ENCODE data around the gene TMEM134. TPM values are rescaled to one million over a fixed set of nuclear protein-coding genes. Genes with fewer than 3 reads are reported as not detected.

TMEM134 gene
- total RNA-seq, 1 experiment from 2014 or later: 73.5 TPM

DNA sequence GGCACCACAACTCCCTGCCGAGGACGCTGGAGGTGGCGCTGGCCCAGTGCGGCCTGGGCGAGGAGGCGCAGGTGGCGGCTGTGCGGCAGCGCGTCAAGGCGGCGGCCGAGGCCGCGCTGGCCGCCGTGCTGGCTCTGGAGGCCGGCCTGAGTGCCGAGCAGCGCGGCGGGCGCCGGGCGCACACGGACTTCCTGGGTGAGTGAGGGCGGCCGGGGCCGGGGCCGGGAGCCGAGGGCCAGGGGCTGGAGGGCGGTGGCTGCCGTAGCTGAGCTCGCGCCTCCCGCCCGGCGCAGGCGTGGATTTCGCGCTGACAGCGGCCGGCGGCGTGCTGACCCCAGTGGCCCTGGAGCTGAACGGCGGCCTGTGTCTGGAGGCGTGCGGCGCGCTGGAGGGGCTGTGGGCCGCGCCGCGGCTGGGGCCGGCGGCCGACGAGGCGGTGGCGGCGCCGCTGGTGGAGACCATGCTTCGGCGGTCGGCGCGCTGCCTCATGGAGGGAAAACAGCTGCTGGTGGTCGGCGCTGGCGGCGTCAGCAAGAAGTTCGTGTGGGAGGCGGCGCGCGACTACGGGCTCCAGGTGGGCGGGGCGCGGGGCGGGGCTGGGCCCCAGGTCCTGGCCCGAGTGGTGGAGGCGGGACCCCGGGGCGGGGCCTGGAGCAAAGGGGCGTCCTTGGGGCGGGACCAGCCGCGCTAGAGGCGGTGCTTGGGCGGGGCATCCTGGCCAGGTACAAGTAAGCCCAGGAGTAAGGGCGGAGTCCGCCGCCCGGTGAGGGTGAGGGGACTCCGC is 48.2 kb downstream of the TMEM134 start:
- Histone ChIP-seq H3K9me2 (replicated peaks; ENCODE audit: low read length) (no peaks in the 10 kb centered on the region), H3K9me3 (ENCODE audit: low read length) (no peaks in the 10 kb centered on the region), H3K4me1 (ENCODE audit: insufficient read depth, low read length) (peaks cover 13% of the 10 kb centered on the region; the same call in 1 of the 2 replicates), H3F3A (ENCODE audit: low read length, unreplicated experiment) (no peaks in the 10 kb centered on the region), H3K9ac (ENCODE audit: low read length) (peak overlapping the region; percentile 62; the same call in 1 of the 2 replicates), H3K4me2 (ENCODE audit: low read length) (peak overlapping the region; percentile 90), H3K36me3 (ENCODE audit: low read depth, low read length) (no peaks in the 10 kb centered on the region), H3K27me3 (ENCODE audit: low read length) (no peaks in the 10 kb centered on the region), H2AFZ (ENCODE audit: low read length) (peak overlapping the region; percentile 85), H4K20me1 (ENCODE audit: low read length) (no peaks in the 10 kb centered on the region), H3K27ac (ENCODE audit: low read length) (no peak overlapping the region; the same call in 1 of the 2 replicates), H3K4me3 (ENCODE audit: low read length) (peak overlapping the region; percentile 73), H3K79me2 (ENCODE audit: low read length) (no peaks in the 10 kb centered on the region)
- TF ChIP-seq EZH2 (IDR thresholded peaks at IDR 0.05; ENCODE audit: low read length, unreplicated experiment) (no peak), EZH2phosphoT487 (IDR thresholded peaks at IDR 0.05; ENCODE audit: borderline replicate concordance, low read length) (no peak)
- TF ChIP-seq, protein P1, sequence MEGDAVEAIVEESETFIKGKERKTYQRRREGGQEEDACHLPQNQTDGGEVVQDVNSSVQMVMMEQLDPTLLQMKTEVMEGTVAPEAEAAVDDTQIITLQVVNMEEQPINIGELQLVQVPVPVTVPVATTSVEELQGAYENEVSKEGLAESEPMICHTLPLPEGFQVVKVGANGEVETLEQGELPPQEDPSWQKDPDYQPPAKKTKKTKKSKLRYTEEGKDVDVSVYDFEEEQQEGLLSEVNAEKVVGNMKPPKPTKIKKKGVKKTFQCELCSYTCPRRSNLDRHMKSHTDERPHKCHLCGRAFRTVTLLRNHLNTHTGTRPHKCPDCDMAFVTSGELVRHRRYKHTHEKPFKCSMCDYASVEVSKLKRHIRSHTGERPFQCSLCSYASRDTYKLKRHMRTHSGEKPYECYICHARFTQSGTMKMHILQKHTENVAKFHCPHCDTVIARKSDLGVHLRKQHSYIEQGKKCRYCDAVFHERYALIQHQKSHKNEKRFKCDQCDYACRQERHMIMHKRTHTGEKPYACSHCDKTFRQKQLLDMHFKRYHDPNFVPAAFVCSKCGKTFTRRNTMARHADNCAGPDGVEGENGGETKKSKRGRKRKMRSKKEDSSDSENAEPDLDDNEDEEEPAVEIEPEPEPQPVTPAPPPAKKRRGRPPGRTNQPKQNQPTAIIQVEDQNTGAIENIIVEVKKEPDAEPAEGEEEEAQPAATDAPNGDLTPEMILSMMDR (conservative IDR thresholded peaks at IDR 0.05; ENCODE audit: low read depth, low read length): no peak
- CTCF ChIA-PET: interaction anchor here (1.7 kb wide), 1 partner anchor 19 kb away, joined by 6 read pairs; the partner anchor contains the start of gene PPP1CA
- intact Hi-C loops (cut with micrococcal nuclease): no loop called here
- peak; percentile 98 for DNase-seq
- ATAC-seq: peak; percentile 87
- POLR2A ChIA-PET (ENCODE audit: unreplicated experiment): interaction anchor here (0.6 to 1.2 kb wide), 2 partner anchors 20 to 23 kb away, joined by 4 to 5 read pairs; partner anchors contain the start of gene PPP1CA
- BruUV-seq (replicated peaks): no TSS peak

DNA sequence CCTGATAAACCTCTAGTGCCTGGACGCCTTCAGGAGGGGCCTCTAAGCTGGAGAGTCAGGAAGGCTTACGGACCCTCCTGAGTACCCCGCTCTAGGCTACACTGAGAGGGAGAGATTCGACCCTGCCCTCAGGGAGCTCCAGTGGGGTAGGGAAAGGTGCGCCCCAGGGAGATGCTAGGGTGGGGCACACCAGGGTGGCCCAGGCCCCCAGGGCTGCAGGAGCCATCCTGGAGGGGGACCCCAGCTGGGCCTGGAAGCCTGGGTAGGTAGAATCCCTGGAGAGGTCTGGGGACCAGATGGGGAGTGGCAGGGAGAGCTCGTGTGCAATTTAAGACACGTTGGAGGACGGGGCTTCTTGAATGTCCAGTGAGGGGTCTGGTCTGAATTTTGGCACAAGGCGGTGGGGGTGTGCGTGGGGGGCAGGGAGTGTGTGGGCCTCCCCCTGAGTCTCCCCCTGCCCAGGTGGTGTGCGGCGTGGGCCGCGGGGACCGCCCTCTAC is 48.9 kb downstream of the TMEM134 start:
- TF ChIP-seq, protein P1 (conservative IDR thresholded peaks at IDR 0.05; ENCODE audit: low read depth, low read length): no peak
- TF ChIP-seq EZH2 (IDR thresholded peaks at IDR 0.05; ENCODE audit: low read length, unreplicated experiment) (no peak), EZH2phosphoT487 (IDR thresholded peaks at IDR 0.05; ENCODE audit: borderline replicate concordance, low read length) (no peak)
- H3K36me3 ChIP-seq (ENCODE audit: low read depth, low read length): no peaks in the 10 kb centered on the region
- peak overlapping the region; percentile 85; the same call in 1 of the 2 replicates for H2AFZ ChIP-seq (ENCODE audit: low read length)
- no peaks in the 10 kb centered on the region for H3K79me2 ChIP-seq (ENCODE audit: low read length)
- intact Hi-C loops (cut with micrococcal nuclease): no loop called here
- ChIA-PET POLR2A (ENCODE audit: unreplicated experiment) (interaction anchor here (1.2 kb wide), 1 partner anchor 19 kb away, joined by 5 read pairs; the partner anchor contains the start of gene PPP1CA), CTCF (interaction anchor here (1.7 kb wide), 1 partner anchor 18 kb away, joined by 6 read pairs; the partner anchor contains the start of gene PPP1CA)
- H3K27ac ChIP-seq (ENCODE audit: low read length): no peak overlapping the region
- DNase-seq (no peak), ATAC-seq (no peak)
- peaks cover 13% of the 10 kb centered on the region; the same call in 1 of the 2 replicates for H3K4me1 ChIP-seq (ENCODE audit: insufficient read depth, low read length)
- no peaks in the 10 kb centered on the region for H3K9me3 ChIP-seq (ENCODE audit: low read length)
- H3K4me2 ChIP-seq (ENCODE audit: low read length): peak overlapping the region; percentile 90
- no peaks in the 10 kb centered on the region for H4K20me1 ChIP-seq (ENCODE audit: low read length)
- peak overlapping the region; percentile 73 for H3K4me3 ChIP-seq (ENCODE audit: low read length)
- H3K9ac ChIP-seq (ENCODE audit: low read length): peak overlapping the region; percentile 62; the same call in 1 of the 2 replicates
- no TSS peak for BruUV-seq (replicated peaks)
- H3F3A ChIP-seq (ENCODE audit: low read length, unreplicated experiment): no peaks in the 10 kb centered on the region
- no peaks in the 10 kb centered on the region for H3K27me3 ChIP-seq (ENCODE audit: low read length)
- no peaks in the 10 kb centered on the region for H3K9me2 ChIP-seq (replicated peaks; ENCODE audit: low read length)
